ENCODE measurements around the gene DDIAS.
"Not testable (repeated sequence)": the region's sequence is repeated elsewhere in the genome, so short reads cannot be mapped to it uniquely, and the experiment has no call there.

Gene DDIAS

DNA sequence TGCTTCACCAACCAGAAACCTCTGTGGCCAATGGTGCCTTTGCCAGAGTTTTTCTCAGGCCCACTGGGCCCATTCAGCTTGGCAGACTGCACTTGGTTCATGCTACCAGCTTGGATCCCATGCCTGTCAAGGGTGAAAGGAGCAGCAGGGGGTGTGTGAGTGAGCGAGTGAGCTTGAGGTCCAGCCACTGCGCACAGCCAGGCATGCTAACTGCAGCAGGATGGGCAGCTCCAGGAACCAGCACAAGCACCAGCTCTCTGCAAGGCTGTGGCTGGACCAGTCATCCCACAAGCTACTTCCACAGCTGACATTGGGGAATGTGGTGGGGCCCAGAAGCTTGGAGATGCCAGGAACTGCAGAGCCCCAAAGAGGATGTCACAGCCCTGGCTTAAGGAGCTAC is 40.8 kb downstream of the DDIAS start:
- Histone ChIP-seq H3K9ac (no peak overlapping the region), H3K4me3 (ENCODE audit: low read depth, low read length) (no peak overlapping the region), H3K27ac (no peak overlapping the region), H3K4me1 (no peaks in the 10 kb centered on the region), H3K27me3 (ENCODE audit: control insufficient read depth, insufficient read depth, low read length) (no peaks in the 10 kb centered on the region), H2AFZ (no peak overlapping the region), H3K79me2 (no peaks in the 10 kb centered on the region), H3K9me3 (ENCODE audit: control insufficient read depth, low read length) (no peaks in the 10 kb centered on the region), H3K4me2 (ENCODE audit: low read length) (no peak overlapping the region), H3K36me3 (ENCODE audit: control insufficient read depth, insufficient read depth, low read length) (no peaks in the 10 kb centered on the region)
- TF ChIP-seq, protein P1, sequence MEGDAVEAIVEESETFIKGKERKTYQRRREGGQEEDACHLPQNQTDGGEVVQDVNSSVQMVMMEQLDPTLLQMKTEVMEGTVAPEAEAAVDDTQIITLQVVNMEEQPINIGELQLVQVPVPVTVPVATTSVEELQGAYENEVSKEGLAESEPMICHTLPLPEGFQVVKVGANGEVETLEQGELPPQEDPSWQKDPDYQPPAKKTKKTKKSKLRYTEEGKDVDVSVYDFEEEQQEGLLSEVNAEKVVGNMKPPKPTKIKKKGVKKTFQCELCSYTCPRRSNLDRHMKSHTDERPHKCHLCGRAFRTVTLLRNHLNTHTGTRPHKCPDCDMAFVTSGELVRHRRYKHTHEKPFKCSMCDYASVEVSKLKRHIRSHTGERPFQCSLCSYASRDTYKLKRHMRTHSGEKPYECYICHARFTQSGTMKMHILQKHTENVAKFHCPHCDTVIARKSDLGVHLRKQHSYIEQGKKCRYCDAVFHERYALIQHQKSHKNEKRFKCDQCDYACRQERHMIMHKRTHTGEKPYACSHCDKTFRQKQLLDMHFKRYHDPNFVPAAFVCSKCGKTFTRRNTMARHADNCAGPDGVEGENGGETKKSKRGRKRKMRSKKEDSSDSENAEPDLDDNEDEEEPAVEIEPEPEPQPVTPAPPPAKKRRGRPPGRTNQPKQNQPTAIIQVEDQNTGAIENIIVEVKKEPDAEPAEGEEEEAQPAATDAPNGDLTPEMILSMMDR (IDR thresholded peaks at IDR 0.05): no peak

DNA sequence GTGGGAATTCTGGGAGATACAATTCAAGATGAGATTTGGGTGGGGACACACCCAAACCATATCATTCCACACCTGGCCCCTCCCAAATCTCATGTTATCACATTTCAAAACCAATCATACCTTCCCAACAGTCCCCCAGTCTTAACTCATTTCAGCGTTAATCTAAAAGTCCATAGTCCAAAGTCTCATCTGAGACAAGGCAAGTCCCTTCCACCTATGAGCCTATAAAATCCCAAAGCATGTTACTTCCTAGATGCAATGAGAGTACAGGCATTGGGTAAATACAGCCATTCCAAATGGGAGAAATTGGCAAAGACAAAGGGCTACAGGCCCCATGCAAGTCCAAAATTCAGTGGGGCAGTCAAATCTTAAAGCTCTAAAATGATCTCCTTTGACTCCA is 41.9 kb downstream of the DDIAS start:
- not testable (repeated sequence) for H3K4me1 ChIP-seq; H3K27ac ChIP-seq; H3K4me2 ChIP-seq (ENCODE audit: low read length); H3K27me3 ChIP-seq (ENCODE audit: control insufficient read depth, insufficient read depth, low read length); H3K4me3 ChIP-seq (ENCODE audit: low read depth, low read length); H3K9ac ChIP-seq; H3K79me2 ChIP-seq; H3K9me3 ChIP-seq (ENCODE audit: control insufficient read depth, low read length); H3K36me3 ChIP-seq (ENCODE audit: control insufficient read depth, insufficient read depth, low read length); H2AFZ ChIP-seq

DNA sequence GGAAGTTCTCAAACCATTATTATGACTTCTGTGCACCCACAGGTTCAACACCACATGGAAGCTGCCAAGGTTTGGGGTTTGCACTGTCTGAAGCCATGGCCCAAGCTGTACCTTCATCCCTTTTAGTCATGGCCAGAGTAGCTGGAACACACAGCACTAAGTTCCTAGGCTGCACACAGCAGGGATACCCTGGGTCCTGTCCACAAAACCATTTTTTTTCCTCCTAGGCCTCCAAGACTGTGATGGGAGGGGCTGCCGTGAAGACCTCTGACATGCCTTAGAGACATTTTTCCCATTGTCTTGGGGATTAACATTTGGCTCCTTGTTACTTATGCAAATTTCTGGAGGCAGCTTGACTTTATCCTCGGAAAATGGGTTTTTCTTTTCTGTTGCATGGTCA is 42.7 kb downstream of the DDIAS start:
- Histone ChIP-seq H3K9ac (no peak overlapping the region), H3K4me1 (no peaks in the 10 kb centered on the region), H2AFZ (no peak overlapping the region), H3K9me3 (ENCODE audit: control insufficient read depth, low read length) (no peaks in the 10 kb centered on the region), H3K4me3 (ENCODE audit: low read depth, low read length) (no peak overlapping the region), H3K27ac (no peak overlapping the region), H3K4me2 (ENCODE audit: low read length) (no peak overlapping the region), H3K36me3 (ENCODE audit: control insufficient read depth, insufficient read depth, low read length) (no peaks in the 10 kb centered on the region), H3K27me3 (ENCODE audit: control insufficient read depth, insufficient read depth, low read length) (no peaks in the 10 kb centered on the region), H3K79me2 (no peaks in the 10 kb centered on the region)
- TF ChIP-seq, protein P1 (IDR thresholded peaks at IDR 0.05): no peak

DNA sequence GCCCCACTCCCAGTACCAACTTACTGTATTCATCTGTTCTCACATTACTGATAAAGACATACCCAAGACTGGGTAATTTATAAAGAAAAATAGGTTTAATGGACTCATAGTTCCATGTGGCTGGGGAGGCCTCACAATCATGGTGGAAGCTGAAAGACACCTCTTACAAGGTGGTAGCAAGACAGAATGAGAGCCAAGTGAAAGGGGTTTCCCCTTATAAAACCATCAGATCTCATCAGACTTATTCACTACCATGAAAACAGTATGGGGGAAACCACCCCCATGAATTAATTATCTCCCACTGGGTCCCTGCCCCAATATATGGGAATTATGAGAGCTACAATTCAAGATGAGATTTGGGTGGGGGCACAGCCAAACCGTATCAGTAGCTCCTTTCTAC is 43.5 kb downstream of the DDIAS start:
- H3K36me3 ChIP-seq (ENCODE audit: control insufficient read depth, insufficient read depth, low read length); H3K79me2 ChIP-seq; H3K9ac ChIP-seq; H3K4me3 ChIP-seq (ENCODE audit: low read depth, low read length); H3K4me1 ChIP-seq; H3K9me3 ChIP-seq (ENCODE audit: control insufficient read depth, low read length); H2AFZ ChIP-seq; H3K27ac ChIP-seq; H3K4me2 ChIP-seq (ENCODE audit: low read length); H3K27me3 ChIP-seq (ENCODE audit: control insufficient read depth, insufficient read depth, low read length): not testable (repeated sequence)

DNA sequence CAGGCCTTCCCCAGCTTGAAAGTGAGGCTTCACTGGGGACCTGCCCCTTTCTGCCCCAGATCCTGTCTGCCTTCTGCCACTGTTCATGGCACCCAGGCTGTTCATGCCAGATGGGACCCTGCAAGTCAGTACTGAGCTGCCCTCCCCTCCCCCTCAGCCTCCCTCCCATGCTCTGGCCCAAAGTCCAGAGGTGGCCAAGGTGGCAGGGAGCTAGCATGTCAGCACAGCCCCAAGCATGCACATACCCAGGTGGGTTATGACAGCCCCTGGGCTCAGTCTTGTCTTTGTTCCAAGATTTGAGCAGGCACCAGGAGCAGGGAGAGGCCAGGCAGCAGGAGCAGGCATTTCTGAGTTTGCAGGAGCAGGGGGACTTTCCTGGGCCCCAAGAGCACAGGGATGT is 44.1 kb downstream of the DDIAS start:
- no peak overlapping the region for H3K27ac ChIP-seq
- no peaks in the 10 kb centered on the region for H3K27me3 ChIP-seq (ENCODE audit: control insufficient read depth, insufficient read depth, low read length)
- H3K36me3 ChIP-seq (ENCODE audit: control insufficient read depth, insufficient read depth, low read length): no peaks in the 10 kb centered on the region
- H3K79me2 ChIP-seq: no peaks in the 10 kb centered on the region
- H3K9me3 ChIP-seq (ENCODE audit: control insufficient read depth, low read length): no peaks in the 10 kb centered on the region
- H3K4me3 ChIP-seq (ENCODE audit: low read depth, low read length): no peak overlapping the region
- TF ChIP-seq, protein P1 (IDR thresholded peaks at IDR 0.05): no peak
- no peak overlapping the region for H3K4me2 ChIP-seq (ENCODE audit: low read length)
- no peak overlapping the region for H2AFZ ChIP-seq
- H3K9ac ChIP-seq: no peak overlapping the region
- H3K4me1 ChIP-seq: no peaks in the 10 kb centered on the region

DNA sequence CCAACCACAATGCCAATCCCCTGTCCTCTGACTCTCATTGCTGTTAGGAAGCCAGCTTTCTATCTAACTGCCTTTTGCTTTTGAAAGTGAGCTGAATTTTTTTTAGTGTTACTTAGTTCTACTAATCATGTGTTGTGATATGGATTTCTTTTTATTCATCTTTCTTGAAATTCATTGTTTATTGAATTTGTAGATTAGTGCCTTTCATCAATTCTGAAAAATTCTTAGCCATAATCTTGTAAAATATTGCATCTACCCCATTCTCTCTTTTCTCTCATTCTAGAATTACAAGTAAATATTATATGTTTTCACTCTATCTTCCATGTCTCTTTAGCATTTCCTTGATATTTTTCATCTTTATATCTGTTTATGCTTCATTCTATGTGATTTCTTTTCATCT is 47.8 kb downstream of the DDIAS start:
- Histone ChIP-seq H3K4me3 (ENCODE audit: low read depth, low read length) (no peak overlapping the region), H3K36me3 (ENCODE audit: control insufficient read depth, insufficient read depth, low read length) (no peaks in the 10 kb centered on the region), H3K79me2 (no peaks in the 10 kb centered on the region), H3K4me2 (ENCODE audit: low read length) (no peak overlapping the region), H3K9ac (no peak overlapping the region), H3K27me3 (ENCODE audit: control insufficient read depth, insufficient read depth, low read length) (no peaks in the 10 kb centered on the region), H3K27ac (no peak overlapping the region), H3K4me1 (no peaks in the 10 kb centered on the region), H2AFZ (no peak overlapping the region), H3K9me3 (ENCODE audit: control insufficient read depth, low read length) (no peaks in the 10 kb centered on the region)
- TF ChIP-seq, protein P1 (IDR thresholded peaks at IDR 0.05): no peak

DNA sequence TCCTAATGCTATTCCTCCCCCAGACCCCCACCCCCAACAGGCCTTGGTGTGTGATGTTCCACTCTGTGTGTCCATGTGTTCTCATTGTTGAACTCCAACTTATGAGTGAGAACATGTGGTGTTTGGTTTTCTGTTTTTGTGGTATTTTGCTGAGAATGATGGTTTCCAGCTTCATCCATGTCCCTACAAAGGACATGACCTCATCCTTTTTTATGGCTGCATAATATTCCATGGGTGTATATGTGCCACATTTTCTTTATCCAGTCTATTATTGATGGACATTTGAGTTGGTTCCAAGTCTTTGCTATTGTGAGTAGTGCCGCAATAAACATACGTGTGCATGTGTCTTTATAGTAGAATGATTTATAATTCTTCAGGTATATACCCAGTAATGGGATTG is 49.0 kb downstream of the DDIAS start:
- not testable (repeated sequence) for H3K9ac ChIP-seq; H3K9me3 ChIP-seq (ENCODE audit: control insufficient read depth, low read length); H3K4me3 ChIP-seq (ENCODE audit: low read depth, low read length); H3K4me2 ChIP-seq (ENCODE audit: low read length); H3K79me2 ChIP-seq; H3K27ac ChIP-seq; H2AFZ ChIP-seq; H3K4me1 ChIP-seq; H3K36me3 ChIP-seq (ENCODE audit: control insufficient read depth, insufficient read depth, low read length); H3K27me3 ChIP-seq (ENCODE audit: control insufficient read depth, insufficient read depth, low read length)

DNA sequence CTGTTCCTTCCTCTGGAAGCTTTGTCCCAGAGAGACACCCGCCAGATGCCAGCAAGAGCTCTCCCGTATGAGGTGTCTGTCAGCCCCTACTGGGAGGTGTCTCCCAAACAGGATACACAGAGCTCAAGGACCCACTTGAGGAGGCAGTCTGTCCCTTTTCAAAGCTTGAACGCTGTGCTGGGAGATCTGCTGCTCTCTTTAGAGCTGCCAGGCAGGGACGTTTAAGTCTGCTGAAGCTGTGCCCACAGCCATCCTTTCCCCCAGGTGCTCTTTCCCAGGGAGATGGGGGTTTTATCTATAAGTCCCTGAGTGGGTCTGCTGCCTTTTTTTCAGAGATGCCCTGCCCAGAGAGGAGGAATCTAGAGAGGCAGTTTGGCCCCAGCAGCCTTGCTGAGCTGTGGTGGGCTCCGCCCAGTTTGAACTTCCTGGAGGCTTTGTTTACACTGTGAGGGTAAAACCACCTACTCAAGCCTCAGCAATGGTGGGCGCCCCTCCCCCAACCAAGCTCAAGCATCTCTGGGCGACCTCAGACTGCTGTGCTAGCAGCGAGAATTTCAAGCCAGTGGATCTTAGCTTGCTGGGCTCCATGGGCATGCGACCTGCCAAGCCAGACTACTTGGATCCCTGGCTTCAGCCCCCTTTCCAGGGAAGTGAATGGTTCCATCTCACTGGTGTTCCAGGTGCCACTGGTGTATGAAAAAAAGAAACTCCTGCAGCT is 54.4 kb downstream of the DDIAS start:
- not testable (repeated sequence) for H3K27ac ChIP-seq; H2AFZ ChIP-seq; H3K4me3 ChIP-seq (ENCODE audit: low read depth, low read length); H3K9ac ChIP-seq; H3K36me3 ChIP-seq (ENCODE audit: control insufficient read depth, insufficient read depth, low read length); H3K27me3 ChIP-seq (ENCODE audit: control insufficient read depth, insufficient read depth, low read length); H3K79me2 ChIP-seq; H3K9me3 ChIP-seq (ENCODE audit: control insufficient read depth, low read length); H3K4me2 ChIP-seq (ENCODE audit: low read length); H3K4me1 ChIP-seq
